ENCODE data around the gene RTKN.

DNA sequence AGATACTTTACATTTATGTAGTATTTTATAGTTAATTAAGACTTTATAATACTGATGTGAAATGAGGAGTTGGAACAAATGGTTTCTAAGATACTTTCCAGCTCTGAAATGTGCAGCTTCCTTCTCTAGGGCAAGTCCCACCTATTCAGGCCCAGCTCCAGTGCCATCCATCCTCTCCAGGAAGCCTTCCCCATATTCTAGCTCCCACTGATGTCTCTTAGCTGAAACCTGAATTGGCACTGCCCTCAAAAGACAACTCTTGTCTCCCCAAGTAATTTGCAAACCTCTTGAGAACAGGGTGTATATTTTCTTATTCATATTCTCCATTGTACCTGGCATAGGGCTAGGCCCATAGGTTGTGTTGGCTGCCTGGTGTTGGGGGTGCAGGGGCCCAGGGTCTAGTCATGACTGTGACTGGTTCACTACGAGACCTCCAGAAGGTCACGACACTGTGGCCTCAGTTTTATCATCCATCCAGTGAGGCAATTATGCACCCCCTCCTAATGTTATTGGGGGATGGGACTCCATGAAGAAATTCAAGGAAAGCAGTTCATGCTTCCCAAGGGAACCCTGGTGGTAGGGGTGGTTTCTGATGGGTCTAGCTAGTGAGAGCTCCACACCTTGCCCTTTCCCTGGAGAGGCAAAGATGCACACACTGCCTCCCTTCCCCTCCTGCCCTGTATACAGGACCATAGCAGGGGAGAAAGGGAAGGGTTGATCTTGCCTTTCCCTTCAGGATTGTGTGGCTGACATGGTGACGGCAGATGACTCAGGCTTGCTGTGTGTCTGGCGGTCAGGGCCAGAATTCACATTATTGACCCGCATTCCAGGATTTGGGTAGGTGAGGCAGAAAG lies 17.4 kb downstream of the RTKN start:
- TF ChIP-seq, protein P1, sequence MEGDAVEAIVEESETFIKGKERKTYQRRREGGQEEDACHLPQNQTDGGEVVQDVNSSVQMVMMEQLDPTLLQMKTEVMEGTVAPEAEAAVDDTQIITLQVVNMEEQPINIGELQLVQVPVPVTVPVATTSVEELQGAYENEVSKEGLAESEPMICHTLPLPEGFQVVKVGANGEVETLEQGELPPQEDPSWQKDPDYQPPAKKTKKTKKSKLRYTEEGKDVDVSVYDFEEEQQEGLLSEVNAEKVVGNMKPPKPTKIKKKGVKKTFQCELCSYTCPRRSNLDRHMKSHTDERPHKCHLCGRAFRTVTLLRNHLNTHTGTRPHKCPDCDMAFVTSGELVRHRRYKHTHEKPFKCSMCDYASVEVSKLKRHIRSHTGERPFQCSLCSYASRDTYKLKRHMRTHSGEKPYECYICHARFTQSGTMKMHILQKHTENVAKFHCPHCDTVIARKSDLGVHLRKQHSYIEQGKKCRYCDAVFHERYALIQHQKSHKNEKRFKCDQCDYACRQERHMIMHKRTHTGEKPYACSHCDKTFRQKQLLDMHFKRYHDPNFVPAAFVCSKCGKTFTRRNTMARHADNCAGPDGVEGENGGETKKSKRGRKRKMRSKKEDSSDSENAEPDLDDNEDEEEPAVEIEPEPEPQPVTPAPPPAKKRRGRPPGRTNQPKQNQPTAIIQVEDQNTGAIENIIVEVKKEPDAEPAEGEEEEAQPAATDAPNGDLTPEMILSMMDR (IDR thresholded peaks at IDR 0.05) = no peak
- no peak for TF ChIP-seq POLR2A (IDR thresholded peaks at IDR 0.05)
- TF ChIP-seq POLR2AphosphoS5 (IDR thresholded peaks at IDR 0.05; ENCODE audit: insufficient read depth in 1 of 2, low read depth in 1 of 2) = no peak

Measured in vagina (tissue), 2 donors.